Measurements from ENCODE around the gene TRIM54. TPM values are rescaled to one million over a fixed set of nuclear protein-coding genes. Genes with fewer than 3 reads are reported as not detected.

The TRIM54 gene
- total RNA-seq, 1 experiment from 2014 or later, result 9.8 TPM

DNA sequence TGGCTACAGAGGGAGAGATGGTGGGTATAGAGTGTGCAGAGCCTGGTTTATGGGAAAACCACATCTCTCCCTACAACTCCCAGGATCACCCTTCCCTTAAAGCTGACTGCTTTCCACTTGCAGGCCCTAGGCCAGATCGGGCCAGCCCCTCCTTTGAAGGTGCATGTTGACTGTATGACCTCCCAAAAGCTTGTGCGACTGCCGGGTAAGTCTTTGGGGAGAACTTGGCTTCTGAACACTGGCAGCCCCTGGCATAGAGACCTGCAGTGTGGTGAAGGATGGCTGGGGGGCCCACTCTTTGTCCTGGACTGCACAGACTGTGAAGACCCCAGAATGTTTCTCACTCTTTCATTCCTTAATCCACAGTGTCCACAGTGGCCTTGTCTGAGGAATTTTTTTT is 45.6 kb upstream of the TRIM54 start:
- DNase-seq, result no peak
- Histone ChIP-seq H3K79me2 (ENCODE audit: low read depth) (no peaks in the 10 kb centered on the region), H3K27ac (no peak overlapping the region), H3K4me1 (replicated peaks; ENCODE audit: insufficient read depth) (no peaks in the 10 kb centered on the region), H3K36me3 (ENCODE audit: low read depth) (peaks cover 21% of the 10 kb centered on the region), H3K9me3 (ENCODE audit: insufficient read depth, low read depth) (no peaks in the 10 kb centered on the region), H3K4me2 (no peak overlapping the region), H4K20me1 (ENCODE audit: insufficient read depth) (no peaks in the 10 kb centered on the region; the same call in 1 of the 2 replicates), H3K27me3 (ENCODE audit: insufficient read depth, low read depth) (no peaks in the 10 kb centered on the region), H3K4me3 (no peak overlapping the region), H3K9me2 (ENCODE audit: insufficient read depth) (no peaks in the 10 kb centered on the region), H2AFZ (no peak overlapping the region), H3F3A (ENCODE audit: insufficient read depth, low read depth) (no peaks in the 10 kb centered on the region)
- no TSS peak for BruUV-seq (replicated peaks)
- ChIA-PET POLR2A (ENCODE audit: unreplicated experiment) (no interaction called here), CTCF (no interaction called here)
- TF ChIP-seq EZH2 (IDR thresholded peaks at IDR 0.05; ENCODE audit: low read depth) (no peak), CTCF (conservative IDR thresholded peaks at IDR 0.05) (no peak)
- intact Hi-C loops (cut with micrococcal nuclease; ENCODE audit: unreplicated experiment), result no loop called here

DNA sequence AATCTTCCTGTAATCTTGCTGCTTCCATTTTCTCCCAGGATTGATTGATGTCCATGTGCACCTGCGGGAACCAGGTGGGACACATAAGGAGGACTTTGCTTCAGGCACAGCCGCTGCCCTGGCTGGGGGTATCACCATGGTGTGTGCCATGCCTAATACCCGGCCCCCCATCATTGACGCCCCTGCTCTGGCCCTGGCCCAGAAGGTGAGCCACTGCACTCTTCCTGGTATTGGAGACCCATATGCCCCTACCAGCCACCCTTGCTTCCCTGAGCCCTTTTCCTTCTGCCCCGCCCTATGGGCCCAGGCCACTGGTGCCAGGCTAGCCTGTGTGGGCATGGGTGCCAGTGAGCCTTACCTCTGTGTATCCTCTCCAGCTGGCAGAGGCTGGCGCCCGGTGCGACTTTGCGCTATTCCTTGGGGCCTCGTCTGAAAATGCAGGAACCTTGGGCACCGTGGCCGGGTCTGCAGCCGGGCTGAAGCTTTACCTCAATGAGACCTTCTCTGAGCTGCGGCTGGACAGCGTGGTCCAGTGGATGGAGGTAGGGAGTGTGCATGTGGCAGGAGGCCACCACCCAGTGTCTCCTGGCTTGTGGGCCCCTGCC is 44.8 kb upstream of the TRIM54 start:
- BruUV-seq (replicated peaks), result no TSS peak
- Histone ChIP-seq H3K36me3 (ENCODE audit: low read depth) (peaks cover 21% of the 10 kb centered on the region), H3K27me3 (ENCODE audit: insufficient read depth, low read depth) (no peaks in the 10 kb centered on the region)

GRCh38 chr2:27238976-27239375 is 43.3 kb upstream of the TRIM54 start:
- H2AFZ ChIP-seq, result no peak overlapping the region
- no peak overlapping the region for H3K27ac ChIP-seq
- intact Hi-C loops (cut with micrococcal nuclease; ENCODE audit: unreplicated experiment), result no loop called here
- peaks cover 12% of the 10 kb centered on the region for H3K36me3 ChIP-seq (ENCODE audit: low read depth)
- H3K4me1 ChIP-seq (replicated peaks; ENCODE audit: insufficient read depth), result no peaks in the 10 kb centered on the region
- ChIA-PET POLR2A (ENCODE audit: unreplicated experiment) (no interaction called here), CTCF (no interaction called here)
- BruUV-seq (replicated peaks), result no TSS peak
- DNase-seq, result no peak
- TF ChIP-seq EZH2 (IDR thresholded peaks at IDR 0.05; ENCODE audit: low read depth) (no peak), CTCF (conservative IDR thresholded peaks at IDR 0.05) (no peak)
- no peaks in the 10 kb centered on the region; the same call in 1 of the 2 replicates for H3F3A ChIP-seq (ENCODE audit: insufficient read depth, low read depth)
- no peak overlapping the region for H3K4me2 ChIP-seq
- H3K27me3 ChIP-seq (ENCODE audit: insufficient read depth, low read depth), result no peaks in the 10 kb centered on the region
- H3K4me3 ChIP-seq, result no peak overlapping the region
- H3K9me2 ChIP-seq (ENCODE audit: insufficient read depth), result no peaks in the 10 kb centered on the region
- no peaks in the 10 kb centered on the region for H4K20me1 ChIP-seq (ENCODE audit: insufficient read depth)
- no peaks in the 10 kb centered on the region for H3K9me3 ChIP-seq (ENCODE audit: insufficient read depth, low read depth)
- no peaks in the 10 kb centered on the region for H3K79me2 ChIP-seq (ENCODE audit: low read depth)

More for the DNA sequence above, 44.8 kb upstream of the TRIM54 start:
- Histone ChIP-seq H3K9me3 (ENCODE audit: insufficient read depth, low read depth) (no peaks in the 10 kb centered on the region), H3K27ac (no peak overlapping the region), H3K9me2 (ENCODE audit: insufficient read depth) (no peaks in the 10 kb centered on the region), H2AFZ (no peak overlapping the region), H3K4me1 (replicated peaks; ENCODE audit: insufficient read depth) (no peaks in the 10 kb centered on the region), H3F3A (ENCODE audit: insufficient read depth, low read depth) (no peaks in the 10 kb centered on the region), H4K20me1 (ENCODE audit: insufficient read depth) (no peaks in the 10 kb centered on the region), H3K79me2 (ENCODE audit: low read depth) (no peaks in the 10 kb centered on the region), H3K4me2 (no peak overlapping the region), H3K4me3 (no peak overlapping the region)
- TF ChIP-seq CTCF (conservative IDR thresholded peaks at IDR 0.05), result no peak
- TF ChIP-seq EZH2 (IDR thresholded peaks at IDR 0.05; ENCODE audit: low read depth), result no peak
- ChIA-PET CTCF (no interaction called here), POLR2A (ENCODE audit: unreplicated experiment) (no interaction called here)
- intact Hi-C loops (cut with micrococcal nuclease; ENCODE audit: unreplicated experiment), result no loop called here
- DNase-seq, result no peak
